GM12878 (cell line): ENCODE measurements around the gene OSBPL7. TPM values are rescaled to one million over a fixed set of nuclear protein-coding genes. Genes with fewer than 3 reads are reported as not detected.

Experiments
- ATAC-seq: fragments of 200-7000 bp; cut with Tn5 transposase; 3 replicates; pipeline ENCODE4 v1.9.1; 2020; ENCODE audit warnings: mild to moderate bottlenecking, moderate library complexity
- BruUV-seq: library from RNA; stranded (reverse); fragments of 400-500 nt; replicated peaks from 2 replicates; lab custom pipeline; 2021; lab: Mats Ljungman, UMichigan
- CTCF ChIA-PET: fragments of 300-600 bp; sonication (Branson Sonifier 250); formaldehyde crosslinking; extraction: SDS; loops from one replicate; lab custom pipeline; 2021; ENCODE audit warnings: inconsistent platforms; lab: Yijun Ruan, JAX
- POLR2A ChIA-PET: fragments of 350-600 bp; formaldehyde crosslinking; extraction: SDS; loops from one replicate; lab custom pipeline; 2021; ENCODE audit warnings: inconsistent platforms; lab: Charles Lee
- RAD21 ChIA-PET: fragments of 300-600 bp; sonication (Branson Sonifier 250); formaldehyde crosslinking; loops from one replicate; lab custom pipeline; 2023; ENCODE audit warnings: antibody characterized with exemption; ENCODE audit not compliant: unreplicated experiment; lab: Charles Lee
- SMC1A ChIA-PET: fragments of 300-600 bp; sonication (Branson Sonifier 250); formaldehyde crosslinking; loops from one replicate; lab custom pipeline; 2023; ENCODE audit not compliant: unreplicated experiment, uncharacterized antibody; lab: Charles Lee
- DNase-seq: peaks from one replicate; pipeline ENCODE4 v3.0.0-alpha.2; 2011; ENCODE audit warnings: low read depth, low spot score
- FAIRE-seq: peaks from 3 replicates; lab custom pipeline; 2011; peaks lifted over from hg19 to GRCh38; lab: Jason Lieb, UNC
- H2AFZ ChIP-seq: 2 replicates; pipeline ENCODE4 v1.6.0; 2011; ENCODE audit warnings: low read depth, low read length, control low read depth; ENCODE audit not compliant: control insufficient read depth
- H3K27ac ChIP-seq: 2 replicates; pipeline ENCODE4 v1.5.1; 2011; ENCODE audit warnings: control low read depth; ENCODE audit not compliant: control insufficient read depth, insufficient read depth
- H3K27me3 ChIP-seq, 2 experiments: replicated peaks in 1 of 2; 2 replicates each; pipeline versions ENCODE4 v1.6.0 to v1.6.1; 2011; ENCODE audit warnings: low read length in 1 of 2; ENCODE audit not compliant: control insufficient read depth in 2 of 2, insufficient read depth in 2 of 2
- H3K36me3 ChIP-seq, 2 experiments: 2 replicates each; pipeline ENCODE4 v1.5.1; 2011; ENCODE audit warnings: low read length in 1 of 2; ENCODE audit not compliant: control insufficient read depth in 2 of 2, insufficient read depth in 2 of 2
- H3K4me1 ChIP-seq: 2 replicates; pipeline ENCODE4 v1.6.1; 2011; ENCODE audit warnings: mild to moderate bottlenecking, low read length, moderate library complexity, mixed read lengths; ENCODE audit not compliant: control insufficient read depth, insufficient read depth
- H3K4me2 ChIP-seq: 2 replicates; pipeline ENCODE4 v1.6.0; 2011; ENCODE audit warnings: control low read depth; ENCODE audit not compliant: control insufficient read depth, insufficient read depth
- H3K4me3 ChIP-seq: fragments of 200-600 bp; sonication (generic); 2 replicates; pipeline ENCODE4 v1.5.1; 2016
- H3K79me2 ChIP-seq: 2 replicates; pipeline ENCODE4 v1.6.0; 2011; ENCODE audit warnings: low read length; ENCODE audit not compliant: control insufficient read depth, insufficient read depth
- H3K9ac ChIP-seq: 2 replicates; pipeline ENCODE4 v1.8.0; 2011; ENCODE audit warnings: low read length, control low read depth, mixed read lengths; ENCODE audit not compliant: control insufficient read depth, insufficient read depth
- H3K9me3 ChIP-seq: replicated peaks from 3 replicates; pipeline ENCODE4 v1.5.1; 2011; ENCODE audit warnings: mild to moderate bottlenecking, low read length; ENCODE audit not compliant: control insufficient read depth, insufficient read depth
- H4K20me1 ChIP-seq: 2 replicates; pipeline ENCODE4 v1.6.0; 2011; ENCODE audit not compliant: control insufficient read depth, insufficient read depth
- CEBPB ChIP-seq, 2 experiments: fragments of 150-350 bp in 1 of 2; IDR thresholded peaks; 2 replicates each; pipeline ENCODE4 v1.6.1; 2012 to 2014; ENCODE audit warnings: low read depth in 2 of 2, low read length in 2 of 2, borderline replicate concordance in 1 of 2, inconsistent platforms in 1 of 2
- ETV6 ChIP-seq, 2 experiments: fragments of 450-650 bp in 1 of 2; IDR thresholded peaks in 1 of 2; conservative IDR thresholded peaks in 1 of 2; 2 replicates each; pipeline ENCODE4 v1.6.1; 2014; ENCODE audit warnings: antibody characterized with exemption in 1 of 2, borderline replicate concordance in 1 of 2, low read depth in 1 of 2, mild to moderate bottlenecking in 1 of 2, moderate library complexity in 1 of 2
- FOS ChIP-seq: IDR thresholded peaks from 3 replicates; pipeline ENCODE4 v1.6.1; 2011; ENCODE audit warnings: borderline replicate concordance; ENCODE audit not compliant: insufficient read length; ENCODE audit errors: extremely low read depth
- MEF2A ChIP-seq: IDR thresholded peaks from 2 replicates; pipeline ENCODE4 v1.6.1; 2011; ENCODE audit warnings: low read depth, mild to moderate bottlenecking, low read length, moderate library complexity; ENCODE audit not compliant: insufficient read depth
- NFXL1 ChIP-seq: fragments of 450-650 bp; IDR thresholded peaks from 2 replicates; pipeline ENCODE4 v1.6.1; 2017; ENCODE audit warnings: antibody characterized with exemption, mild to moderate bottlenecking, borderline replicate concordance
- RB1 ChIP-seq: fragments of 450-650 bp; formaldehyde crosslinking; IDR thresholded peaks from 2 replicates; pipeline ENCODE4 v1.6.1; 2017; ENCODE audit warnings: mild to moderate bottlenecking, borderline replicate concordance
- TARDBP ChIP-seq: IDR thresholded peaks from 2 replicates; pipeline ENCODE4 v1.6.1; 2016; ENCODE audit warnings: borderline replicate concordance
- whole genome bisulfite sequencing: methylation state at CpG from one replicate; pipeline ENCODE4 v1.1.6; 2016; ENCODE audit warnings: low lambda C conversion rate; ENCODE audit not compliant: insufficient replicate concordance, insufficient coverage; ENCODE audit errors: missing lambda C conversion rate; 5-methylcytosine and 5-hydroxymethylcytosine counted together
- in situ Hi-C: fragments of 300-500 bp; cut with MboI; formaldehyde crosslinking; loops from 9 replicates; pipeline ENCODE4 v1.14.3; 2018; ENCODE audit warnings: mixed read lengths
- intact Hi-C: fragments of 100-400 bp; cut with micrococcal nuclease; formaldehyde crosslinking; loops from one replicate; pipeline ENCODE4 v1.14.2; 2022; ENCODE audit not compliant: unreplicated experiment
- polyA plus RNA-seq, 11 experiments: library from polyadenylated mRNA; depleted of rRNA in 4 of 11; unstranded in 6 of 11; stranded (reverse) in 5 of 11; fragments of >200 nt; fragmentation: Nextera tagmentation in 4 of 11; fragmentation: Illumina TruSeq in 1 of 11; extraction: Ambion mirVana in 4 of 11; extraction: Trizol in 1 of 11; gene quantifications; 1 replicate in 1 of 11; 2 replicates in 10 of 11; pipeline versions ENCODE4 v1.2.1 to v1.2.3, GENCODE V29; 2011 to 2016; ENCODE audit warnings: inconsistent platforms in 2 of 11, missing spikeins in 2 of 11, low read depth in 1 of 11
- total RNA-seq, 4 experiments: library from RNA; depleted of rRNA in 3 of 4; stranded (reverse); fragments of >200 nt in 3 of 4; fragmentation: Illumina TruSeq in 1 of 4; extraction: Trizol in 1 of 4; gene quantifications; 2 replicates each; pipeline versions ENCODE4 v1.2.1 to v1.2.3, GENCODE V29; 2013 to 2021
- TF ChIP-seq, protein P1 (sequence below): fragments of 450-650 bp; formaldehyde crosslinking; IDR thresholded peaks from 2 replicates; pipeline ENCODE4 v1.4.0; 2020; ENCODE audit warnings: mild to moderate bottlenecking, moderate library complexity

Gene OSBPL7
- total and polyA plus RNA-seq, 10 of the 15 experiments (the other 5 are each of a cell fraction or from before 2014, with no cell fraction given), result 0.50 to 16.1 (median 6.7) TPM

DNA sequence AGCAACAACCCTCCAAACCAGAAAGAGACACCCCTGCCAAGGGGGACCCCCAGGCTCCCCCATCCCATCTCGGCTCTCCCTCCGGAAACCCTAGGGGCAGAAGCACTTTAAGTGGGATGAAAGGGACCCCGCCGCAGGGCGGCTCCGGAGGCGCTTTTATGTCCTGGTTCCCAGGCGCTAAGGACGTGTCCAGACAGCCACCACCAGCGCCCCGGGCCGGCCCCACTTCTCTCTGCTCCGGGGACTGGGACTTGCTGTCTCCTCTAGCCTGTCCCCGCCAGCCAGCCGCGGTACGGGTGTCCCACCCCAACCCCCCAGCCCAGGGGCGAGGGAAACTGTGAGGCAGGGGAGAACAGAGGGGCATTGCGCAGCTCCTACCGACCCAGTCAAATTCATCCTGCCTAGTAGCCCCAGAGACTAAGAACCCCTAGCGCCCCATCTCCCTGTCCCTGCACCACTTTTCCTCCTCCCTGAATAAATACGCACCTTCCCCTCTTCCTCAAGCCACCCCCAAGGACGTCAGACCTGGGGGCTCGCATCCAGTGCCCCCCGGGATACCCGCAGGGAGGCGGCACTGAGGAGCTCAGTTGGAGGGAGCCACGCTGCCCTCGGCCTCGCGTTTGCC lies 25.2 kb upstream of the OSBPL7 start:
- no peak for ATAC-seq
- H3K4me2 ChIP-seq, result no peak overlapping the region
- H3K9ac ChIP-seq, result no peak overlapping the region
- RAD21 ChIA-PET, result interaction anchor here (1.0 to 2.8 kb wide), 3 partner anchors 45 to 171 kb away, joined by 3 to 8 read pairs (median 6); no protein-coding TSS in a partner anchor
- no peak overlapping the region for H2AFZ ChIP-seq
- in situ Hi-C loops, result loop anchor here (10.0 kb wide), 1 partner anchor 778 kb away; the partner anchor contains the start of gene HOXB9
- H3K27me3 ChIP-seq, result peaks cover 17 to 23% of the 10 kb centered on the region in 2 experiments
- 13% methylated on average over 31 of the region's 31 CpGs for WGBS
- H3K79me2 ChIP-seq, result no peaks in the 10 kb centered on the region
- H3K4me1 ChIP-seq, result peaks cover 12% of the 10 kb centered on the region
- BruUV-seq, result no TSS peak
- CTCF ChIA-PET, result interaction anchor here (1.5 to 12.4 kb wide), 4 partner anchors 42 to 171 kb away, joined by 4 to 502 read pairs (median 44); partner anchors contain the start of gene SP2
- H3K9me3 ChIP-seq, result no peaks in the 10 kb centered on the region
- H3K36me3 ChIP-seq, result no peaks in the 10 kb centered on the region
- no peaks in the 10 kb centered on the region for H4K20me1 ChIP-seq
- POLR2A ChIA-PET, result no interaction called here
- intact Hi-C loops, result no loop called here
- no peak overlapping the region for H3K4me3 ChIP-seq
- SMC1A ChIA-PET, result interaction anchor here (1.2 to 13.1 kb wide), 2 partner anchors 42 to 123 kb away, joined by 3 to 231 read pairs; partner anchors contain the start of gene SP2
- TF ChIP-seq RB1 (no peak), TARDBP (no peak), ETV6 (conservative IDR thresholded peaks at IDR 0.05 in 1 of 2, IDR thresholded peaks at IDR 0.05 in 1 of 2; ENCODE audit: borderline replicate concordance in 1 of 2, low read depth in 1 of 2) (no peak), NFXL1 (no peak), FOS (no peak), CEBPB (IDR thresholded peaks at IDR 0.05; ENCODE audit: borderline replicate concordance in 1 of 2, low read depth in 2 of 2, low read length in 2 of 2) (no peak), MEF2A (no peak)
- TF ChIP-seq, protein P1, sequence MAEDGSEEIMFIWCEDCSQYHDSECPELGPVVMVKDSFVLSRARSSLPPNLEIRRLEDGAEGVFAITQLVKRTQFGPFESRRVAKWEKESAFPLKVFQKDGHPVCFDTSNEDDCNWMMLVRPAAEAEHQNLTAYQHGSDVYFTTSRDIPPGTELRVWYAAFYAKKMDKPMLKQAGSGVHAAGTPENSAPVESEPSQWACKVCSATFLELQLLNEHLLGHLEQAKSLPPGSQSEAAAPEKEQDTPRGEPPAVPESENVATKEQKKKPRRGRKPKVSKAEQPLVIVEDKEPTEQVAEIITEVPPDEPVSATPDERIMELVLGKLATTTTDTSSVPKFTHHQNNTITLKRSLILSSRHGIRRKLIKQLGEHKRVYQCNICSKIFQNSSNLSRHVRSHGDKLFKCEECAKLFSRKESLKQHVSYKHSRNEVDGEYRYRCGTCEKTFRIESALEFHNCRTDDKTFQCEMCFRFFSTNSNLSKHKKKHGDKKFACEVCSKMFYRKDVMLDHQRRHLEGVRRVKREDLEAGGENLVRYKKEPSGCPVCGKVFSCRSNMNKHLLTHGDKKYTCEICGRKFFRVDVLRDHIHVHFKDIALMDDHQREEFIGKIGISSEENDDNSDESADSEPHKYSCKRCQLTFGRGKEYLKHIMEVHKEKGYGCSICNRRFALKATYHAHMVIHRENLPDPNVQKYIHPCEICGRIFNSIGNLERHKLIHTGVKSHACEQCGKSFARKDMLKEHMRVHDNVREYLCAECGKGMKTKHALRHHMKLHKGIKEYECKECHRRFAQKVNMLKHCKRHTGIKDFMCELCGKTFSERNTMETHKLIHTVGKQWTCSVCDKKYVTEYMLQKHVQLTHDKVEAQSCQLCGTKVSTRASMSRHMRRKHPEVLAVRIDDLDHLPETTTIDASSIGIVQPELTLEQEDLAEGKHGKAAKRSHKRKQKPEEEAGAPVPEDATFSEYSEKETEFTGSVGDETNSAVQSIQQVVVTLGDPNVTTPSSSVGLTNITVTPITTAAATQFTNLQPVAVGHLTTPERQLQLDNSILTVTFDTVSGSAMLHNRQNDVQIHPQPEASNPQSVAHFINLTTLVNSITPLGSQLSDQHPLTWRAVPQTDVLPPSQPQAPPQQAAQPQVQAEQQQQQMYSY (CRISPR knock-in tag), result no peak
- TF ChIP-seq, all 136 proteins: peak for 0
- H3K27ac ChIP-seq, result no peak overlapping the region
- FAIRE-seq (no peak), DNase-seq (no peak)
